Trophoblast cell (in vitro differentiated cells and primary cell): ENCODE results near the gene PHF14.
A peak's percentile ranks its signal among the peaks of the same experiment; 100 is the strongest.
"Not testable (repeated sequence)": the region's sequence is repeated elsewhere in the genome, so short reads cannot be mapped to it uniquely, and the experiment has no call there.

Experiments
- DNase-seq, 2 donors: peaks; one replicate each; pipeline ENCODE4 v3.0.0-alpha.2; 2016
- H2AFZ ChIP-seq: 2 replicates; pipeline ENCODE4 v1.6.1; 2013; ENCODE audit warnings: low read length, moderate library complexity, mild to moderate bottlenecking; ENCODE audit not compliant: insufficient read depth, poor library complexity
- H2AK5ac ChIP-seq: 2 replicates; pipeline ENCODE4 v1.6.1; 2013; ENCODE audit warnings: mild to moderate bottlenecking, low read length
- H2BK120ac ChIP-seq: 2 replicates; pipeline ENCODE4 v1.6.1; 2013; ENCODE audit warnings: low read length, mild to moderate bottlenecking, moderate library complexity; ENCODE audit not compliant: insufficient read depth, poor library complexity
- H2BK12ac ChIP-seq: 2 replicates; pipeline ENCODE4 v1.6.1; 2013; ENCODE audit warnings: mild to moderate bottlenecking, low read length, moderate library complexity
- H2BK5ac ChIP-seq: 2 replicates; pipeline ENCODE4 v1.6.1; 2013; ENCODE audit warnings: low read length, low read depth, moderate library complexity, mild to moderate bottlenecking; ENCODE audit not compliant: poor library complexity
- H3K14ac ChIP-seq: 2 replicates; pipeline ENCODE4 v1.6.1; 2013; ENCODE audit warnings: mild to moderate bottlenecking, low read length
- H3K18ac ChIP-seq: 2 replicates; pipeline ENCODE4 v1.6.1; 2013; ENCODE audit warnings: mild to moderate bottlenecking, low read length
- H3K23ac ChIP-seq: 2 replicates; pipeline ENCODE4 v1.6.1; 2013; ENCODE audit warnings: low read length
- H3K27ac ChIP-seq: 2 replicates; pipeline ENCODE4 v1.5.1; 2013; ENCODE audit warnings: low read depth, mild to moderate bottlenecking, inconsistent platforms, low read length, moderate library complexity
- H3K27me3 ChIP-seq: 2 replicates; pipeline ENCODE4 v1.6.1; 2013; ENCODE audit warnings: inconsistent platforms, mild to moderate bottlenecking, low read length, moderate library complexity; ENCODE audit not compliant: insufficient read depth
- H3K36me3 ChIP-seq, 2 experiments: 1 replicate in 1 of 2; 2 replicates in 1 of 2; pipeline ENCODE4 v1.6.1; 2013; ENCODE audit warnings: low read length in 2 of 2, mild to moderate bottlenecking in 2 of 2, moderate library complexity in 1 of 2; ENCODE audit not compliant: insufficient read depth in 2 of 2, control insufficient read depth in 1 of 2
- H3K4ac ChIP-seq: 2 replicates; pipeline ENCODE4 v1.6.1; 2013; ENCODE audit warnings: low read depth, mild to moderate bottlenecking, low read length, moderate library complexity
- H3K4me1 ChIP-seq, 2 experiments: 1 replicate in 1 of 2; 2 replicates in 1 of 2; pipeline ENCODE4 v1.6.1; 2013; ENCODE audit warnings: low read length in 2 of 2, mild to moderate bottlenecking in 2 of 2, moderate library complexity in 1 of 2; ENCODE audit not compliant: insufficient read depth in 2 of 2, control insufficient read depth in 1 of 2
- H3K4me2 ChIP-seq: 2 replicates; pipeline ENCODE4 v1.6.1; 2013; ENCODE audit warnings: inconsistent platforms, mild to moderate bottlenecking, low read length, moderate library complexity
- H3K4me3 ChIP-seq: 2 replicates; pipeline ENCODE4 v1.5.1; 2013; ENCODE audit warnings: mild to moderate bottlenecking, low read depth, low read length, inconsistent platforms
- H3K79me1 ChIP-seq: one replicate; pipeline ENCODE4 v1.6.1; 2013; ENCODE audit warnings: low read length
- H3K79me2 ChIP-seq: 2 replicates; pipeline ENCODE4 v1.6.1; 2013; ENCODE audit warnings: low read length, mild to moderate bottlenecking; ENCODE audit not compliant: control insufficient read depth, insufficient read depth, poor library complexity
- H3K9ac ChIP-seq: 2 replicates; pipeline ENCODE4 v1.6.1; 2013; ENCODE audit warnings: mild to moderate bottlenecking, low read length
- H3K9me3 ChIP-seq: 2 replicates; pipeline ENCODE4 v1.6.1; 2013; ENCODE audit warnings: low read depth, mild to moderate bottlenecking, control low read depth, inconsistent platforms, low read length; ENCODE audit not compliant: insufficient read depth
- H4K12ac ChIP-seq: 2 replicates; pipeline ENCODE4 v1.6.1; 2013; ENCODE audit warnings: low read depth, mild to moderate bottlenecking, low read length, moderate library complexity
- H4K8ac ChIP-seq: 2 replicates; pipeline ENCODE4 v1.6.1; 2013; ENCODE audit warnings: low read depth, mild to moderate bottlenecking, low read length, moderate library complexity
- H4K91ac ChIP-seq: one replicate; pipeline ENCODE4 v1.6.1; 2013; ENCODE audit warnings: low read depth, mild to moderate bottlenecking, low read length, moderate library complexity
- WGBS: extraction: QIAGEN DNeasy Blood & Tissue Kit; methylation state at CpG from one replicate; pipeline ENCODE4 v1.1.7; 2013; ENCODE audit warnings: missing lambda C conversion rate; ENCODE audit not compliant: insufficient read length, insufficient coverage; ENCODE audit errors: extremely low coverage; 5-methylcytosine and 5-hydroxymethylcytosine counted together

The PHF14 gene

GRCh38 chr7:10940704-10941355 is 32.8 kb upstream of the PHF14 start:
- H3K79me1 ChIP-seq, result peaks cover 6% of the 10 kb centered on the region
- H3K9me3 ChIP-seq, result no peaks in the 10 kb centered on the region
- H3K36me3 ChIP-seq, result peaks cover 8 to 10% of the 10 kb centered on the region in 2 experiments
- no peak overlapping the region for H2BK120ac ChIP-seq
- WGBS, result no CpG with 5 or more reads among the region's 18 CpGs
- H2AFZ ChIP-seq, result no peak overlapping the region
- H3K4me3 ChIP-seq, result peak overlapping the region; percentile 53
- peak overlapping the region; percentile 15 for H4K8ac ChIP-seq
- peaks cover 0 to 2% of the 10 kb centered on the region in 2 experiments for H3K4me1 ChIP-seq
- H4K12ac ChIP-seq, result no peak overlapping the region
- peak in 1 of 2 donors; percentile 36 for DNase-seq
- no peak overlapping the region for H2BK12ac ChIP-seq
- H3K23ac ChIP-seq, result no peak overlapping the region
- no peak overlapping the region for H2AK5ac ChIP-seq
- H3K4me2 ChIP-seq, result peak overlapping the region; percentile 81
- no peak overlapping the region for H3K18ac ChIP-seq
- H4K91ac ChIP-seq, result no peak overlapping the region
- peaks cover 5% of the 10 kb centered on the region for H3K79me2 ChIP-seq
- peak overlapping the region; percentile 91 for H3K27ac ChIP-seq
- H3K4ac ChIP-seq, result no peak overlapping the region
- no peak overlapping the region for H2BK5ac ChIP-seq
- peak overlapping the region; percentile 77 for H3K9ac ChIP-seq
- H3K27me3 ChIP-seq, result no peaks in the 10 kb centered on the region
- H3K14ac ChIP-seq, result no peak overlapping the region

GRCh38 chr7:10950494-10950893 is 23.2 kb upstream of the PHF14 start:
- H2AK5ac ChIP-seq, result no peak overlapping the region
- peaks cover 2% of the 10 kb centered on the region for H3K9me3 ChIP-seq
- H3K14ac ChIP-seq, result no peak overlapping the region
- H4K12ac ChIP-seq, result no peak overlapping the region
- no peak overlapping the region for H3K9ac ChIP-seq
- H2BK5ac ChIP-seq, result no peak overlapping the region
- no peak overlapping the region for H4K8ac ChIP-seq
- no peaks in the 10 kb centered on the region for H3K36me3 ChIP-seq
- no CpG with 5 or more reads among the region's 2 CpGs for WGBS
- no peak overlapping the region for H3K18ac ChIP-seq
- H2BK12ac ChIP-seq, result no peak overlapping the region
- H3K4ac ChIP-seq, result no peak overlapping the region
- H3K79me2 ChIP-seq, result no peaks in the 10 kb centered on the region
- no peaks in the 10 kb centered on the region for H3K4me1 ChIP-seq
- no peak overlapping the region for H3K4me2 ChIP-seq
- H3K79me1 ChIP-seq, result no peaks in the 10 kb centered on the region
- DNase-seq, result no peak
- no peak overlapping the region for H2BK120ac ChIP-seq
- H4K91ac ChIP-seq, result no peak overlapping the region
- H2AFZ ChIP-seq, result no peak overlapping the region
- no peak overlapping the region for H3K4me3 ChIP-seq
- H3K23ac ChIP-seq, result no peak overlapping the region
- H3K27me3 ChIP-seq, result no peaks in the 10 kb centered on the region
- no peak overlapping the region for H3K27ac ChIP-seq

GRCh38 chr7:10950974-10951578 is 22.6 kb upstream of the PHF14 start:
- not testable (repeated sequence) for DNase-seq, H2BK120ac ChIP-seq, H3K4me3 ChIP-seq, H2AK5ac ChIP-seq, H3K36me3 ChIP-seq, H2BK12ac ChIP-seq, H3K4me2 ChIP-seq, H3K4ac ChIP-seq, H4K8ac ChIP-seq, H3K79me1 ChIP-seq, H3K27ac ChIP-seq, H2AFZ ChIP-seq, H3K9ac ChIP-seq, H4K91ac ChIP-seq, H2BK5ac ChIP-seq, H3K27me3 ChIP-seq, H3K23ac ChIP-seq, H3K79me2 ChIP-seq, H3K18ac ChIP-seq, H3K14ac ChIP-seq, H4K12ac ChIP-seq, H3K9me3 ChIP-seq, H3K4me1 ChIP-seq
- WGBS, result no CpG with 5 or more reads among the region's 4 CpGs

- Histone ChIP-seq H2BK12ac (no peak overlapping the region), H3K27me3 (no peaks in the 10 kb centered on the region), H2BK5ac (no peak overlapping the region), H3K79me1 (no peaks in the 10 kb centered on the region), H3K4me2 (no peak overlapping the region), H3K79me2 (no peaks in the 10 kb centered on the region), H2AK5ac (no peak overlapping the region), H3K14ac (no peak overlapping the region), H3K23ac (no peak overlapping the region), H3K36me3 (no peaks in the 10 kb centered on the region), H3K4me1 (no peaks in the 10 kb centered on the region), H3K4me3 (no peak overlapping the region), H2BK120ac (no peak overlapping the region), H3K9ac (no peak overlapping the region), H4K91ac (no peak overlapping the region), H3K27ac (no peak overlapping the region), H3K9me3 (peaks cover 2% of the 10 kb centered on the region), H3K4ac (no peak overlapping the region), H4K8ac (no peak overlapping the region), H4K12ac (no peak overlapping the region), H2AFZ (no peak overlapping the region), H3K18ac (no peak overlapping the region)
- DNase-seq, result no peak
These were observed 21.1 kb upstream of the PHF14 start for GRCh38 chr7:10952588-10952987.
